Stimulated activated CD4-positive, alpha-beta T cell treated with anti-CD3 and anti-CD28 coated beads, TNF-alpha, amount 100 ng/mL, for 48 hours (primary cell): ENCODE data around the gene MBNL2.

ENCODE experiments used
- DNase-seq, 3 donors: peaks; one replicate each; pipeline ENCODE4 v3.0.0-alpha.2; 2020; ENCODE audit warnings: low read depth in 3 of 3

The MBNL2 gene

DNA sequence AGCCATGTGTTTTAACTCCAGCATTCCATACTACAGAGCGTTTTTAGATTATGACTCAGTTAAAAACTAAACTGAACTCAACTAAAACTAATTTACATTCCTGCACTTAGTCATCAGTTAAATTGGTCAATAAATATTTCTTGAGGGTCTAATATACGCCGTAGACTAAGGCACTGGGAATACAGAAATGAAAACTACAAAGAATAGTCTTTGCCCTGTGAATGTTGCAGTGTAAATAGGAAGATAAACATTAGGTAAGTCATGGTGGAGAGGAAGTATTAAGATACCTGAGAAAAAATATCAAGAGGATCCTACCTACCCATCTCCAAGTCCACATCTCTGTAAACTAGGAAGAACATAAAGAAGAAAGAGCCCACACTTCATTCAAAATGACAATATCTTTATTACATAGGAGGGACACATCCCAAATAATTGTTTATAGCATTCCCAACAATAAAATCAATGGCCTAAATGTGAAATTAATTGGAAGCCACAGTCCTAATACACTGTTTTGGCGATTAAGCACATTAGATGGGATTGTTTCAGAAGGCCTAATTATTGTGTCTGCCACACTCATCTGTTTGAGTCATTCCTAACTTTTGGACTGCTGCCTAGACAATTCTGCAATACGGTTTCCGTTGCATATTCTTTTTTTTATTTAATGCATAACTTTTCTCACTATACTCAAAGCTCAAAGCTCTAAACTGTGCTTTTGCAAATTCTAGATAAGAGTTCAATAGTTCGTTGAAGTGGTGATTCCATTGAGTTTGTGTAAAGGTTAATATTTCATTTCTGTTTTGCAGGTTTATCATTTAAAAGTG is 52.9 kb downstream of the MBNL2 start:
- no peak for DNase-seq

DNA sequence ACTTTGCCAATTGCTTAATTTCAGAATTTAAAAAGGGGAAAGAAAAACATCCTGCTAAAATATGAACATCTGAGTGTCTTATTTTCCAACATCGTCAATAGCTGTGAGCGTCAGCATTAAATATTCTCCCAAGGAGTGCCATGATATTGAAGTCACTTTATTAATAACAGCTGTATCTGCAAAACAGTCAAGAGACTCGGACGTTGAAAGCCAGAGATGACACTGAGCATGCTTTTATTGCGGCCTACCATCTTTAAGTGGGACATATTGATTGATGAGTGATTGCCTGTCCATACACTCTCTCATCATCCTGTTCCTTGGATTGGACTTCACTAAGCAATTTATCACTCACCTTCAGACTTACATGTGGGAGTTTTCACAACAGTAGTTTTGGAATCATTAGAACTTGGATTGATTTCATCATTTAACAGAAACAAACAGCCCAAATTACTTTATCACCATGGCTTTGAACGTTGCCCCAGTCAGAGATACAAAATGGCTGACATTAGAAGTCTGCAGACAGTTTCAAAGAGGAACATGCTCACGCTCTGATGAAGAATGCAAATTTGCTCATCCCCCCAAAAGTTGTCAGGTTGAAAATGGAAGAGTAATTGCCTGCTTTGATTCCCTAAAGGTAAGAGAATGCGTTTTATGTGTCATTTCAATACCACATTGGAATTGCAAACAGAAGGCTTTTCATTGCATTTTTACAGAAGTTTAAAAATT is 53.8 kb downstream of the MBNL2 start:
- no peak for DNase-seq

GRCh38 chr13:97276862-97277269 is 54.7 kb downstream of the MBNL2 start:
- DNase-seq, result no peak

GRCh38 chr13:97278435-97279411 is 56.6 kb downstream of the MBNL2 start:
- DNase-seq, result no peak

DNA sequence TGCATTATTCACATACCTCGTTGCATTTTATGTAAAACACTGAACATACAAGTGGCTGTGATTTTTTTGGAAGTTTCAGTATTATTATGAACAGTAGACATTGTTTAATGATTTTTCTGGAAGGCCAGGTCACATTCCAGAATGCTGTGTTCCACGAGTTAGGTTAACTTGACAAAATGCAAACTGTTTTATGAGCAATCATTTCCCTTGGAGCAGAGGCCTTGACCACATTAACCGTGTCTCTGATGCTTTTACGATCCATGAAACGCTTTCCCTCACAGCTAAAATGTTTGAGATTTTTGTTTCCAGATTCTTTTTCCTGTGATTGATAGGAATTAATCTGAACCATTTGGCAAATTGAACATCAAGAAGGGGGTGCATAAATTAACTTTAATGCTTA is 57.8 kb downstream of the MBNL2 start:
- no peak for DNase-seq

GRCh38 chr13:97280478-97280877 is 58.3 kb downstream of the MBNL2 start:
- no peak for DNase-seq

DNA sequence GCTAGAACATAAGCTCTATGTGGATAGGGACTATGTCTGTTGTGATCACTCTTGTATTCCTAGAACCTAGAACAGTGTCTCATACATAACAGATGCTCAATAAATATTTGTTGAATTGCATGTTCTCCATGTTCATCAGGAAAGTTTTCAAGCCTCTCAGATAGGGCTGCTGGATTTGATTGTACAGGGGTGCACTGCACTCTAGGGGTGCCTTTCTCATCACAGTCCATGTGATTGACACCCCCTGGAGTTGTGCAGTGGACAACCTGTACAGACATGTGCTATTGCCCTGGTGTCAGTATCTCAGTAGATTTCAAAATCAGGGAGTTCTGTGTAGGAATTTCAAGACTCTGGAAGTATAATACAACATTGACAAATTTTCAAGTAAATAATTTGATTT is 58.9 kb downstream of the MBNL2 start:
- DNase-seq, result no peak

DNA sequence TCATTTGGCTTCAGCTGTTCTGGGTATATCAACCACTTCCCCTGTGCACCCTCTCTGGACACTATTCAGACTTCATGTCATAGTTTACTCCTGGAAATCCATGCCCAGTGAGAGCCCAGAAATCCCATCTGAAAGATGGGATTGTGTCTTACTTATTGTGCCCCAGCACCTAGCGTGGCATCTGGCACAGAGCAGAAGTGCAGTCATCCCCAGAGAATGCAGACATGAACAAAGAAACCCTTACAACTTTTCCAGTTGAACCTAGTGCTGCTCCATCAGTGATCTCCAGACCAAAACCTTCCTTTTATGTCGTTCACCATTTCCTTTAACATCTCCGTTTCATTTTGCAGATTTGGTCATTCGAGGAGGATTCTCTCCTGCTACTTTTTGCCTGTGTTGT is 60.6 kb downstream of the MBNL2 start:
- no peak for DNase-seq

DNA sequence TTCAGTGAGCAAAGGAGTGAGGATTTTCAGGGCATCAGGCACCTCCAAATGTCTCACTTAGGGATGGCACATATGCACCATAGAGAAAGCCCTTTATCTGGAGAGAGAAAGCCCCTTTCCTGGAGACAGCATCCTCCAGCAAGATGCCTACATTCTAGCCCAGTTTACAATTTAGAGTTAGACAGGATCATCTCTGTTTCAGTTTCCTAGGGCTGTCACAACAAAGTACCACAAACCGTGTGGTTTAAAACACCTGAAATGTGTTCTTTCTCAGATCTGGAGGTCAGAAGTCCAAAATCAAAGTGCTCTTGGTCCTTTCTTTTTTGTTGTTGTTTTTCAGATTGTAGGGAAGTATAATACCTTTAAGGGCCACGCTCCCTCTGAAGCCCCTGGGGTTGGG is 61.8 kb downstream of the MBNL2 start:
- no peak for DNase-seq

DNA sequence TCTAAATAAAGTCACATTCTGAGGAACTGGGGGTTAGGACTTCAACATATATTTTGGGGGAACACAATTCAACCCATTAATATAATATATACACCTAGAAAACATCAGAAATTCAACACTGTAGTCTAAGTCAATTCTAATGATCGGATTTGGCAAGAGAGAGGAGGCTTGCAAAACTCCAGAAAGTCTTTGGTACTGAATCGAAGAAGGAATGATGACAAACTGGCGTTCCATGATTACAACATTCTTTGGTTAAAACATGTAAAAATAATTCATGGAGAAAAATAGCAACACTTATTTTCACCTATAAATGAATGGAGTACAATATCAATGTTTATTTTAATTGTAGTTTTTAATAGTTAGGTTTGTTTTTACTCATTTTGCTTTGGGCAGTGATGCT is 62.4 kb downstream of the MBNL2 start:
- no peak for DNase-seq

DNA sequence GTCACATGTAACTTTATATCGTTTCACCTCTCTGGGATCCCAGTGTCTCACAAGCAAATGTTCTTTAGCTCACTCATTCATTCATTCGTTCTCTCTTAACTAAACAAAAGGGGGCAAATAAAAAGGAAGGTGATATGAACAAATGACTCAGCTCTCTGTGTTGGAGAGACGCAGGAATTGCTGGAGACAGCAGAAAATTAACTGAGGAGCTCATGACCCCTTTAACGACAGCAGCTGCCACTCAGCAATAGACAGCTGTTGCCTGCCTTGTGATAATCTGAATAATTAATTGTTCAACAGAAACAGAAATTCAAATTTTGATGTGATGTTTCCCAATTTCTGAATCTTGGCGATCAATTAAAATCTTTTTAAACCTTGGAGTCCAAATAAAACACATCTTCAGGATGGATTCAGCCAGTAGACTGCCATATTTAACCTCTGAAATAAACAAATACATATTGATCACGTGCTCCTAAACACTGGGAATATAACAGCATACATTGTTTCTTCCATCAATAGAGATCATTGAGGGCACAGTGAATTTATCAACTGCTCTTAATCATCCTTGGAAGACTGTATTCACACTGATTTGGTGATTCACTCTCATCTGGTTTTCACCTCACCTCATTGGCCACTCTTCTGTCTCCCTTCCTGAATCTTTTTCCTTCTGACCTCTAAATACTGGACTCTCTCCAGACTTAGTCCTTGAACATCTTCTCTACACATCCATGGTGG is 63.3 kb downstream of the MBNL2 start:
- no peak for DNase-seq

GRCh38 chr13:97286317-97287046 is 64.3 kb downstream of the MBNL2 start:
- no peak for DNase-seq

GRCh38 chr13:97287047-97287383 is 64.9 kb downstream of the MBNL2 start:
- no peak for DNase-seq

GRCh38 chr13:97288486-97288900 is 66.4 kb downstream of the MBNL2 start:
- DNase-seq, result no peak

- no peak for DNase-seq
Measured at GRCh38 chr13:97289514-97290298, 67.6 kb downstream of the MBNL2 start.

DNA sequence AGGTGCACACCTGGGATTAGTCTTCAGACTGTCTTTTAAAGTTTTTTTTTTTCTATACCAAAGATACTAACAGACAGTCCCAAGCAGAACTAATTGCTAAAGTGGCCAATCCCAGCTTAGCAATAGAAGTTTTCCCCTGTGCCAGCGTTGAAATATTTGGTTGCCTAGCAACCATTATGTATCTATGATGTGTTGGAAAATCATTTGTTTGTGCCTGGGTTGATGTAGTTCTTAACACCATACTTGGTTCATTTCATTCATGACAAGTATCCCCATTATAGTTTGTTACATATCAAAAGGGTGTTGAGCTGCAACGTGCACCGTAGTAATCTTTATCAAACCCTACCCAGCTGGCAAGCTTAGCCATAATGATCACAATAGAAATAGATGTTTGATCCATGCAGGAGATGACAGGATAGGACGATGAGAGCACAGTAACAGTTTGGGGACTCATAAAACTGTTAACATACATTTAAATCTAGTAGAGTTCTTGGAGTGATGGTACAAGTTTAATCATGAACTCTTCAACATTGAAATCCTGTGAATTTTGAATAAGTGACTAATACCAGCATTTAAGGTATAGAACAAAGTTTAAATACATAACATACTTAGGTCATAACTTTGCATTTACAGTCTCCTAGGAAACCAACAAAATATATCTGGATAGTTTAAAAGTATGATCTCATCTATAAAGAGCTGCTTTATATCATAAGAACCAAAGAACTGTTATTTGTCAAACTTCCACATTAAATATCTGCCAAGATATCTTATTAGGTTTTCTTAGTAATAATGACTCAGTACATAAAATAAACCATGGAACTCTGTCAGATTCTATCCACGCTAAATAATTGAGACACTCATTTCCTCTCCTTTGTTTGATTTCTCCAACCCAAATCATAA is 73.4 kb downstream of the MBNL2 start:
- DNase-seq, result no peak

GRCh38 chr13:97296740-97297139 is 74.6 kb downstream of the MBNL2 start:
- no peak for DNase-seq

DNA sequence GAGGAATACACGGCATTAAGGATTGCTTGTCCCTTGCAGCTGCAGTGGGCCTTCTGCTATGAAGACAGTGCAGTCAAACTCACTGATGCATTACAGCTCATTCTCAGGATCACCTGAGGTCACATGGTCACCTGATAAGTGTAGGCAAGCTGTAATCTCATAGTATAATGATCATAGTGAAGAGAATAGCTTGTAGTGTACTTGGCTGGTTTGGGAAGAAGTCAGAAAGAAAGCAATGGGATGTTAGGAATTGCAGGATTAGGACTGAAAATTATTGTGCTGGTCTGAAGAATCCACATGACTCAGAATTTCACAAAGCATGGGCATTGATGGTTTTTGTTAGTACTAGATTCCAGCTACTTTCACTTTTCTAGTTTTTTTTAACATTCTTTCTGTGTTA is 76.7 kb downstream of the MBNL2 start:
- no peak for DNase-seq

DNA sequence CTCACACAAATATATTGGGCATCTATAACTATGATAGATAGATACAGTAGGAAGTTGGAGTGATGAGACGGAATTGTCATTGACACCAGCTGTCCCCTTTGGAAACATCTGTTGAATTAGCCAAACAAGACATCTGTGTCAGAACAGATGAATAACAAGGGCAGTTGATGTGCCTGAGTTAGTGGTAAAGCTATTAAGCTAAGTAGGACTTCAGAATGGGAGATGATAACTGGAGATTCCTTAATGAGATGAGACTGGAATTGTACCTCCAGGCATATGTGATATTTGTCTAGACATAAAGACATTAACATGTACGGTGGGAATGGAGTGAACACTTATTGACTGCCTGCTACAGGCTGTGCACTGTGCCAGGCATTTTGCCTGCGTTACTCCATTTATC is 78.7 kb downstream of the MBNL2 start:
- DNase-seq, result no peak
